Endodermal cell (in vitro differentiated cells): ENCODE results near the gene SKAP1. TPM values are rescaled to one million over a fixed set of nuclear protein-coding genes. Genes with fewer than 3 reads are reported as not detected.

ENCODE experiments used
- DNase-seq: peaks from one replicate; pipeline ENCODE4 v3.0.0-alpha.2; 2017
- H3K27ac ChIP-seq: 2 replicates; pipeline ENCODE4 v1.5.1; 2013; ENCODE audit warnings: mild to moderate bottlenecking, low read depth, low read length, moderate library complexity
- H3K27me3 ChIP-seq: 2 replicates; pipeline ENCODE4 v1.6.1; 2013; ENCODE audit warnings: mild to moderate bottlenecking, low read length, moderate library complexity; ENCODE audit not compliant: insufficient read depth, control insufficient read depth, poor library complexity, severe bottlenecking
- H3K36me3 ChIP-seq: 2 replicates; pipeline ENCODE4 v1.7.0; 2013; ENCODE audit warnings: mild to moderate bottlenecking, low read length, moderate library complexity; ENCODE audit not compliant: control insufficient read depth, insufficient read depth
- H3K4me1 ChIP-seq: one replicate; pipeline ENCODE4 v1.7.0; 2013; ENCODE audit warnings: low read length; ENCODE audit not compliant: control insufficient read depth, insufficient read depth
- H3K4me3 ChIP-seq: 2 replicates; pipeline ENCODE4 v1.5.1; 2013; ENCODE audit warnings: mild to moderate bottlenecking, low read length, moderate library complexity
- H3K9ac ChIP-seq: 2 replicates; pipeline ENCODE4 v1.6.1; 2013; ENCODE audit warnings: mild to moderate bottlenecking, low read length, moderate library complexity; ENCODE audit not compliant: poor library complexity, severe bottlenecking; ENCODE audit errors: extremely low read depth
- H3K9me3 ChIP-seq: 2 replicates; pipeline ENCODE4 v1.6.1; 2013; ENCODE audit warnings: mild to moderate bottlenecking, low read length, moderate library complexity; ENCODE audit not compliant: control insufficient read depth
- H3K27ac Mint-ChIP-seq: 2 replicates; pipeline ENCODE4 v1.8.0; 2020; ENCODE audit warnings: mixed read lengths
- H3K27me3 Mint-ChIP-seq: 2 replicates; pipeline ENCODE4 v1.8.0; 2021; ENCODE audit warnings: mild to moderate bottlenecking, mixed read lengths; ENCODE audit not compliant: insufficient read depth
- H3K36me3 Mint-ChIP-seq: 2 replicates; pipeline ENCODE4 v1.8.0; 2020; ENCODE audit warnings: low read depth, mixed read lengths
- H3K4me1 Mint-ChIP-seq: 2 replicates; pipeline ENCODE4 v1.8.0; 2020; ENCODE audit warnings: mixed read lengths
- H3K4me3 Mint-ChIP-seq: 2 replicates; pipeline ENCODE4 v1.8.0; 2020; ENCODE audit warnings: mild to moderate bottlenecking, moderate library complexity, mixed read lengths
- H3K9me3 Mint-ChIP-seq: 2 replicates; pipeline ENCODE4 v1.8.0; 2020; ENCODE audit warnings: mild to moderate bottlenecking, mixed read lengths
- WGBS, 2 experiments: methylation state at CpG; one replicate each; pipeline versions ENCODE4 v1.1.5 to v1.1.7; 2013; ENCODE audit warnings: missing lambda C conversion rate in 2 of 2, mixed read lengths in 1 of 2; ENCODE audit not compliant: insufficient coverage in 1 of 2, insufficient read length in 1 of 2; 5-methylcytosine and 5-hydroxymethylcytosine counted together
- total RNA-seq, 2 donors: library from RNA; stranded (reverse); fragmentation: NEBNext Ultra II Directional in 1 of 2; extraction: Animal tissue kit (Norgen Biotek cat#: 25700) in 1 of 2; gene quantifications; 2 replicates in 1 of 2; 3 replicates in 1 of 2; pipeline ENCODE4 v1.2.1, GENCODE V29; 2021
- TF ChIP-seq, protein P1 (sequence below): fragments of 200-600 bp; sonication (generic); conservative IDR thresholded peaks from 2 replicates; pipeline ENCODE4 v1.5.0; 2021; ENCODE audit warnings: antibody characterized with exemption, mild to moderate bottlenecking

The SKAP1 gene
- total RNA-seq, 2 donors from 2014 or later: 0.31 to 0.53 TPM

DNA sequence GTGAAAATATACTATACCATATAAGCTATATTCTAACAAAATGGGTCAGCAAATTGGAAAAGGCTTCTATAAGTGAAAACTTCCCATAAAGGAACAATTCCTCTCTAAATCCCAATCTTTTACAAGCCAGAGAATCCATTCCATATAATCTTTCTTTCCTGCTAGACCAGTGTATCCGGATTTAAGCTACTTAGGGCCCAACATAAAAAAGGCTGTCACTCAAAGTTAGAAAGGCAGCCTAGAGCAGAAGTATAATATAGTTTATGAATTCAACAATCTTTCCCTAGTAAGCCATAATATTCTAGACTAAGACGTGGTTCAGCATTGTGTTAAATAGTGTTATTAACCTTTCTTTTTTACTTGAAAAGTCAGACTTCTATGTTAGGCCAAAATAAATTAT lies 93.0 kb downstream of the SKAP1 start:
- no peak for DNase-seq
- Histone ChIP-seq H3K27ac (no peak overlapping the region), H3K9ac (no peak overlapping the region), H3K4me3 (no peak overlapping the region), H3K27me3 (peaks cover 56% of the 10 kb centered on the region), H3K36me3 (no peaks in the 10 kb centered on the region), H3K9me3 (no peaks in the 10 kb centered on the region), H3K4me1 (no peaks in the 10 kb centered on the region)
- Mint-ChIP-seq H3K27ac (no peak overlapping the region), H3K36me3 (no peaks in the 10 kb centered on the region), H3K4me1 (no peaks in the 10 kb centered on the region), H3K9me3 (no peaks in the 10 kb centered on the region), H3K4me3 (no peak overlapping the region), H3K27me3 (peaks cover 54% of the 10 kb centered on the region)
- WGBS, 2 experiments: 59% methylated on average over 2 of the region's 2 CpGs; no CpG with 5 or more reads in 1 of the 2 experiments
- TF ChIP-seq, protein P1, sequence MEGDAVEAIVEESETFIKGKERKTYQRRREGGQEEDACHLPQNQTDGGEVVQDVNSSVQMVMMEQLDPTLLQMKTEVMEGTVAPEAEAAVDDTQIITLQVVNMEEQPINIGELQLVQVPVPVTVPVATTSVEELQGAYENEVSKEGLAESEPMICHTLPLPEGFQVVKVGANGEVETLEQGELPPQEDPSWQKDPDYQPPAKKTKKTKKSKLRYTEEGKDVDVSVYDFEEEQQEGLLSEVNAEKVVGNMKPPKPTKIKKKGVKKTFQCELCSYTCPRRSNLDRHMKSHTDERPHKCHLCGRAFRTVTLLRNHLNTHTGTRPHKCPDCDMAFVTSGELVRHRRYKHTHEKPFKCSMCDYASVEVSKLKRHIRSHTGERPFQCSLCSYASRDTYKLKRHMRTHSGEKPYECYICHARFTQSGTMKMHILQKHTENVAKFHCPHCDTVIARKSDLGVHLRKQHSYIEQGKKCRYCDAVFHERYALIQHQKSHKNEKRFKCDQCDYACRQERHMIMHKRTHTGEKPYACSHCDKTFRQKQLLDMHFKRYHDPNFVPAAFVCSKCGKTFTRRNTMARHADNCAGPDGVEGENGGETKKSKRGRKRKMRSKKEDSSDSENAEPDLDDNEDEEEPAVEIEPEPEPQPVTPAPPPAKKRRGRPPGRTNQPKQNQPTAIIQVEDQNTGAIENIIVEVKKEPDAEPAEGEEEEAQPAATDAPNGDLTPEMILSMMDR: no peak

DNA sequence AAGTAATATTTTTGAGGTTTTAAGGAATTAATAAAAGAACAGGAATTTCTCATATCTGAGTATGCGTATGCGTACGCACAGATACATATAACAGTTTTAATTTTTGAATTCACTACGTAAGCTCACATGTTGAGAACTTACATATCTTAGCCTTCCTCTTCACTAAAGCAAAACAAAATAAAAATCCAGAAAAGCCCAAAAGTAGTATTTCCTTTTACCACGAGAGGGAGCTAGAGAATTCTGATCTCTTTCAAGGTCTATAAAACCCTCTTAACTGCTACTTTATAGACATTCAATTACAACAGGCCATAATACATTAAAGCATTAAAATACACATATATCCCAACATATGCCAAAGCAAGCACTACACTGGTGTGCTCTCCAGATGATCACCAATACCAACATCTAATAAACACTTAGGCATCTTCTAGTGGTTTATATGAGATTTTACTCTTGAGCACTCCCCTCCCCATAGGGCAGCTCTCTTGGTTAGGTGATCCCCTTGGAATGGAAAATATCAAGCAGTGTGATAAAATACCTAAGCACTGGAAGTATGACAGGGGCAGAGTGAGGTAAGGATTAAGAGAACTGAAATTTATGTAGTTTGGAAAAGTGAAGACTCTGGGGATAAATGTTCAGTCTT lies 94.0 kb downstream of the SKAP1 start:
- H3K4me3 ChIP-seq: no peak overlapping the region
- 0 to 5% methylated on average over 4 to 5 of the region's 5 CpGs for WGBS, 2 experiments
- no peak for DNase-seq
- no peak overlapping the region for H3K27ac ChIP-seq
- Mint-ChIP-seq H3K9me3 (no peaks in the 10 kb centered on the region), H3K27me3 (peaks cover 50% of the 10 kb centered on the region), H3K4me1 (peaks cover under 1% of the 10 kb centered on the region), H3K36me3 (no peaks in the 10 kb centered on the region), H3K4me3 (no peak overlapping the region), H3K27ac (no peak overlapping the region)
- H3K9me3 ChIP-seq: no peaks in the 10 kb centered on the region
- H3K9ac ChIP-seq: no peak overlapping the region
- TF ChIP-seq, protein P1: peak; percentile 86
- H3K36me3 ChIP-seq: no peaks in the 10 kb centered on the region
- no peaks in the 10 kb centered on the region for H3K4me1 ChIP-seq
- peaks cover 55% of the 10 kb centered on the region for H3K27me3 ChIP-seq

DNA sequence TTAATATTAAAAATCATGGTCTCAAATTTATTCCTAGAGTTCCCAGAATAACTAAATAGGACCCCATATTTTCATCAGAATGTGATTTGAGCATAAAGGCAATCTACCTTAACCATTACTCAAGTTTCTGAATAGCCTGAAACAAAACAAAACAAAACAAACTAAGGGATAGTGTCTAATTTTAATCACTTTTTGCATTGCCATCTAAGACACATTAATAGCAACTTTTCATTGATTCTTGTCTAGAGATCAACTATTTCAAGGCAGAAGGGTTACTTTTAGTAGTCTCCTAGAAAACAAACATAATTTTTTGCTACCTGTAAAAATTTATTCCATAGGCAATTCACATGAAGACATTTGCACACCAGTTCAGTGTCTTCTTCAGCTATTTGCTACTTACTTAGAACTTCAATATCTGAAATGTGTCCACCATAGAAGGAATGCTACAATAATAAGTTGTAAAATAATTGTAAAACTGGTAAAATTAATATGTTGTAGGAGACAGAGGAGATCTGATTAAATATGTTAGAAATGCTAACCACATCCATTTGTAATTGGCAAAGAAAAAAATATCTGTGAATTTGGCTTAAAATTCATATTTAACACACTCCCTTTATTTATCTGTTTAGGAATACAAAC lies 94.7 kb downstream of the SKAP1 start:
- Mint-ChIP-seq H3K27me3 (peaks cover 47% of the 10 kb centered on the region), H3K4me3 (no peak overlapping the region), H3K36me3 (no peaks in the 10 kb centered on the region), H3K27ac (no peak overlapping the region), H3K9me3 (no peaks in the 10 kb centered on the region), H3K4me1 (peaks cover 7% of the 10 kb centered on the region)
- Histone ChIP-seq H3K27ac (no peak overlapping the region), H3K4me3 (no peak overlapping the region), H3K9ac (no peak overlapping the region), H3K27me3 (peaks cover 49% of the 10 kb centered on the region), H3K9me3 (no peaks in the 10 kb centered on the region), H3K36me3 (no peaks in the 10 kb centered on the region), H3K4me1 (no peaks in the 10 kb centered on the region)
- DNase-seq: no peak
- TF ChIP-seq, protein P1: no peak
